Body of pancreas (tissue), 4 donors: ENCODE measurements around the gene KLHL29.

ENCODE experiments used
- POLR2A ChIP-seq, 3 donors: fragments of 450-650 bp; IDR thresholded peaks; one replicate each; pipeline ENCODE4 v1.6.1; 2016; ENCODE audit warnings: antibody characterized with exemption in 3 of 3, mild to moderate bottlenecking in 2 of 3
- TF ChIP-seq, protein P1 (sequence below), 7 experiments: fragments of 450-650 bp in 4 of 7; fragments of 200-600 bp in 3 of 7; sonication (generic) in 3 of 7; IDR thresholded peaks; one replicate each; pipeline ENCODE4 v1.5.1; 2016 to 2019; ENCODE audit warnings: antibody characterized with exemption in 7 of 7

GRCh38 chr2:23685706-23686105 lies 300.7 kb downstream of the KLHL29 start:
- no peak for TF ChIP-seq POLR2A (IDR thresholded peaks at IDR 0.05)
- TF ChIP-seq, protein P1, sequence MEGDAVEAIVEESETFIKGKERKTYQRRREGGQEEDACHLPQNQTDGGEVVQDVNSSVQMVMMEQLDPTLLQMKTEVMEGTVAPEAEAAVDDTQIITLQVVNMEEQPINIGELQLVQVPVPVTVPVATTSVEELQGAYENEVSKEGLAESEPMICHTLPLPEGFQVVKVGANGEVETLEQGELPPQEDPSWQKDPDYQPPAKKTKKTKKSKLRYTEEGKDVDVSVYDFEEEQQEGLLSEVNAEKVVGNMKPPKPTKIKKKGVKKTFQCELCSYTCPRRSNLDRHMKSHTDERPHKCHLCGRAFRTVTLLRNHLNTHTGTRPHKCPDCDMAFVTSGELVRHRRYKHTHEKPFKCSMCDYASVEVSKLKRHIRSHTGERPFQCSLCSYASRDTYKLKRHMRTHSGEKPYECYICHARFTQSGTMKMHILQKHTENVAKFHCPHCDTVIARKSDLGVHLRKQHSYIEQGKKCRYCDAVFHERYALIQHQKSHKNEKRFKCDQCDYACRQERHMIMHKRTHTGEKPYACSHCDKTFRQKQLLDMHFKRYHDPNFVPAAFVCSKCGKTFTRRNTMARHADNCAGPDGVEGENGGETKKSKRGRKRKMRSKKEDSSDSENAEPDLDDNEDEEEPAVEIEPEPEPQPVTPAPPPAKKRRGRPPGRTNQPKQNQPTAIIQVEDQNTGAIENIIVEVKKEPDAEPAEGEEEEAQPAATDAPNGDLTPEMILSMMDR (IDR thresholded peaks at IDR 0.05), result no peak
